CD1c-positive myeloid dendritic cell (primary cell): ENCODE data around the gene IL16.
A peak's percentile ranks its signal among the peaks of the same experiment; 100 is the strongest.
"Not testable (repeated sequence)": the region's sequence is repeated elsewhere in the genome, so short reads cannot be mapped to it uniquely, and the experiment has no call there.

Source experiments
- DNase-seq: peaks from one replicate; pipeline ENCODE4 v3.0.0-alpha.2; 2016; ENCODE audit errors: extremely low spot score

IL16 gene

DNA sequence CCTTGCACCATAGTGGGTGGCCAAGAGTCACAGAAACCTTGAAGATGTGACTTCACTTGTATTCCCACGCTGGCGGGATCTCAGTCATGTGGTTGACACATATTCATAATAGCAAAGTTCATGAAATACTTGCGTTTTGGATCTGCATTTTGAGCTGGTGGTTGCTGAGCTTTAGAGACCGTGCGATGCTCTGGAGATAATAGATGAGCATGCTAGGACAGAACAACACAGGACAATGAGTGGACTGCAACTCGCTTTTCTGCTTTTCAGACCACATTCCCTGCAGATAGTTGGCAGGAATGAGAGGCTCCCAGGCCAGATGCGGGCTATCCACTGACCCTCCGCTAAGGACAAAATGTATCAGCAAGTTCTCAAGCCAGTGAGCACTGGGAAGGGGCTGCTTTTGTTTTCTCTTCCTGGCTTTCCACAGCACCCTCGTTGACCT lies 141.1 kb downstream of the IL16 start:
- no peak for DNase-seq

DNA sequence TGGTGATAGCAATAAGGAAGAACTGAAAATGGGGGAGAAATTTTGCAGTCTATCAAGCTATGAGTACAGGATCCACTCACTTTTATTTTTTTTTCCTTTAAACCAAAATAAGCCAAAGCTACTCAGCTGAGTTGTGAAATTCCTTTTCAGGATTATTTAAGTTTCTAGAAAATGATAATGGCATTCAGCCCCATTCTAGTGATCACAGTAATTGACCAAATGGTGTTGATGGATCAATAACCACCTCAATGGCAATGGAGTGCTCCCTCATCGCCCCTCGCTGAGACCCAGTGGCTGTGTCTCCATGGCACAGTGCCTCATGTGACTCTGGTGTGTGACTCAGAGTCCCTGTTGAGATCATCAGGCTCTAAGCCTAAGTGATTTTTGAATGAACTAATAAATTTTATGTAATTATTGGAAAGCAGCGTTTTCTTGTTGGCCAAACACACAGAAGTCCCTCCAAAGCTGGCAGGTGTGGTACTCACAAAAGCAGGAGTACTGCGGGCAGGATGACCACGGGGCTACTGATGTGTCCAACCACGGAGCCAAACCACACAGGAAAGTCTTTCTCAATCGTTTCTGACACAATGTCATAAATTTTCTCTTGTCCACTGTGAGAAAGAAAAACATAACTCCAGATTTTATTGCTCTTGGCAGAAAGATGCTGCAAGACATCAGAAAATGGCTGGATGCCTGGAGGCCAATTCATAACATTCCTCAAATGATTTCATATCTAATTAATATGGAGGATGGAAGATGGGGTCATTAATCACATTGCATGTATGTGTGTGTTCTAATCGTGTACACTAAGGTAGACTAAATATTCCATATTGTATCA lies 141.7 kb downstream of the IL16 start:
- peak; percentile 5 for DNase-seq

GRCh38 chr15:81339321-81339720 lies 142.6 kb downstream of the IL16 start:
- DNase-seq, result no peak

- no peak for DNase-seq
Measured at GRCh38 chr15:81339851-81340250, 143.2 kb downstream of the IL16 start.

DNA sequence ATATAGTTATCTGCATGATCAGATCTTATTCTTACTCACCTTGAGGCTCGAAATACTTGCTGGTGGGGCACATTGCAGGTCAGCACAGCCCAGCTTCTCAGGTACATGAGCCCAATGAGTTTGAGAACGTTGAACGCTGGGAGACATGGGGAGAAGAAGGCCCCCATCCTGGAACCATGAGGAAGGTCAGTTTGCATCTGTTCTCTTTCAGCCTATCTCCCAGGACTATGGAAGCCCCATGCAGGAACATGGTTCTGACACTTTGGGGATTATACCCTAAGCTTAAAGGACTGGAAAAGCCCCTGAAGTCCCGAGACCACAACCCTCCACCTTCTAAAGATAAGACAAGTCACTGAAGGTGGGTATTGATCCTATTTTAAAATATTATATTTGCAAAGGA lies 144.7 kb downstream of the IL16 start:
- no peak for DNase-seq

GRCh38 chr15:81343371-81343770 lies 146.7 kb downstream of the IL16 start:
- no peak for DNase-seq

DNA sequence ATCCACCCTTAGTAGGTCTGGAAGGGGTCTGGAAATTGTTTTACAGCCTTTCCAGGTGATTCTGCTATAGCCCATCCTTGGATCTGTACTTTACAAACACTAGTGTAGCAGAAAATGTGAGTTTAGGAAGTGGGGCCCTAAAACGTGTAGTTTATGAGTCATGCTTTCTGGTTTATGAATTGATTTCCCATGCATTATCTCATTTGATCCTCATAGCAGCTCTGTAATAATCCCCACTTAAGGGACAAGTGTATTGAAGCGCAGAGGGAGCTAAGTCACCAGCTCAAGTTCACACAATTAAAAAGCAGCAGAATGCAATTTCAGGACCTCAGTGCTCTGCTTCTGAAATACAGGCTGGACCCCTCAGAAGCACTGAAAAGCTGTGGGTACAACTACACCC lies 149.9 kb downstream of the IL16 start:
- DNase-seq, result no peak

DNA sequence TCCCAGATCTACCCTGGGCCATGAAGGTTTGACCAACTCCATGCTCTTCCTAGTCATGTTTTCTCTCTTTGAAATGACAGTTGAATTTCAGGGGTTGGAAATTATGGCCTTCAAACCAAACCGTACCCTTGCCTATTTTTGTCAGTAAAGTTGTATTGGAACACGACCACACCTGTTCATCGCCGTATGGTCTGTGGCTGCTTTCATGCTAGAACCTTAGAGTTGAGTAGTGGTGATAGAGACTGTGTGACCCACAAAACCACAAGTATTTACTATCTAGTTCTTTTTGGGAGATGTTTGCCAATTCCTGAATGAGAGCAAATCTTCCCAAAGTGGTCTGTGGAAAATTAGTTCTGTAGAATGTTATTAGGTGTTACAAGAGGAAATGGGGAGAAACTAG lies 151.2 kb downstream of the IL16 start:
- DNase-seq, result no peak

- not testable (repeated sequence) for DNase-seq
Measured at GRCh38 chr15:81348691-81349090, 152.0 kb downstream of the IL16 start.

GRCh38 chr15:81349271-81349670 lies 152.6 kb downstream of the IL16 start:
- no peak for DNase-seq

- no peak for DNase-seq
Measured at GRCh38 chr15:81351651-81352050, 155.0 kb downstream of the IL16 start.

DNA sequence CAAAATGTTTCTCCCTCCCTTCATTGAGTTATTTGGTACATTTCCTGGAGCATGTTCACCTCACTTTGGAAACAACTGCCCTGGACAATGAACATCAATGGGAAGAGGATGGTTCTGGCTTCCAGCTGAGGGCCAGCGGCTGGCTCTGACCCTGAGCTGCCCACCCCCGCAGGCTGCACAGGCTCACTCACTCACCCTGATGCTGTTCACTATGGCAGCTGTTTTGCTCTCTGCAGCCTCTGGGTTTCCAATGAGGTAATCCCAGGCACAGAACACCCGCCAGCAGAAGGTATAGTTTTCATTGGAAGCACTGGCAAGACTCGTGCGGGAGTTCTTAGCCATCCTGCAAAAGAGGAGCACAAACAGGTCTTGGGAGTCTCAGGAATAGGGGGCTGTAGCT lies 159.6 kb downstream of the IL16 start:
- DNase-seq, result no peak

DNA sequence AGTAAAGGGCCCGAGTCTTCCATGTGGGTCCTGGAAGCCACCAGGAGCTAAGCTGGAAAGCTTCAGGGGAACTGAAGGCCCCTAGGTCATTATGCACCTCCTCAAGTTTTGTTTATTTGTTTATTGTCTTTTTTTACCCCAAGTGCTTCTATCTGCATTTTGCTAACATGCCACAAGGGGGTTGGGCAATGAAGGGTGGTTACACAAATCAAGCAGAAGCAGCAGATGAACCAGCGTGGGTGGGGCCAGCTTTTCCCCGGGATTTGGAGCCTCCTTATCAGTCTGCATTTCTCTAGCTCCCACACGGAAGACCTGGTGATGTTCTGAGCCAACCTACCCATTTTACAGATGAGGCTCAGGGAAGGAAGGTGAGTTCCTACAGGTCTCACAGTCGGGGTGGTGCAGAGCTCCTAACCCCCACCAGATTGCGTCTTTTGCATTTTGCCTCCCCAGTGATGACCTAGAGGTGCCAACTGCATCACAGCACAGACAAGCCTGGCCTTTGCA lies 160.6 kb downstream of the IL16 start:
- no peak for DNase-seq

- DNase-seq, result no peak
Measured at GRCh38 chr15:81358248-81358647, 161.6 kb downstream of the IL16 start.

DNA sequence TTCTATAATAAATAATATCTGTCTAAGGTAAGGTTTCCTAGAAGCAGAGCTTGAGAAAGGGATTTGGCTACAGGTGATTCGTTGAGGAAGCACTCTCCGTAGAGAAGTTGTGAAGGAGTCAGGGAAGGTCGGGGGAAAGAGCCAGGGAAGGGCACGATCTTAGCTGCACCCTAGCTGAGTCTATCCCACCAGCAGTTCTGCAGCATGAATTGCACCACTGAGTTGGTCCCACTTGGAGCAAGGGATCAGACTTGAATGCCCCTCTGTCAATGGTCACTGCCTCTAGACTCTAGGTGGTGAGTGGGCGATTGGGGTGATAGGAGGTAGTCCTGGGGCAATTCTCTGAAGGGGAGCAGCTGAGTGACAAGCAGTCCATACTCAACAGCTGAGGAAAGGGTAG lies 163.8 kb downstream of the IL16 start:
- DNase-seq, result no peak

- no peak for DNase-seq
Measured at GRCh38 chr15:81361891-81362290, 165.2 kb downstream of the IL16 start.

DNA sequence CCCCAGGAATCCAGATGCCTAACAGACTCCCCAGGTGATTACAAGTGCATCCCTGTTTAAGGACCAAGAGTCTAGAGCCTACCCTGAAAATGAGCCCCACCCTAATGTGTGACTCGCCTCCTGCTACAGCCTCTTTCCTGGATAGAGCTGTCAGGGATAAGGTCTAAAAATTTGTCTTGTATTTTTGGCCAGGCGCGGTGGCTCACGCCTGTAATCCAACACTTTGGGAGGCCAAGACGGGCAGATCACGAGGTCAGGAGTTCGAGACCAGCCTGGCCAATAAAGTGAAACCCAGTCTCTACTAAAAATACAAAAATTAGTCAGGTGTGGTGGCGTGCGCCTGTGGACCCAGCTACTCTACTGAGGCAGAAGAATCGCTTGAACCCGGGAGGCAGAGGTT lies 166.1 kb downstream of the IL16 start:
- DNase-seq, result no peak

DNA sequence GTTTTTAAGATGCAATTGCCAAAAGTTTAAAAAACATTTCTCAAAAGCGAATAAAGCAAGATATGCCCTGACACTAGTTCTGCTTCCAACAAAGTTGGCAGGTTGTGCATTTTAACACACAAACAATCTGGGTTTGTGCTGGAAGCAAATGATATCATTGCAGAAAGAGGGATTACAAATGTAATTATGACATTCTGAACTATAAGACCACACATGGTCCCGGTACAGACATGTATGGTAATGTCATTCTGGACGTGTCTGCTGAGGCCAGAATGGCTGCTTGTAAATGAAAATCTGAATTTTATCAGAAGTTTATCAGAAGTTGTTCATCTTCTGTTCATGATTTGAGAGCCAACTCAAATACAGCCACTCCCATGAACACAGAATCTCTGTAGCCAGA lies 166.6 kb downstream of the IL16 start:
- DNase-seq, result no peak
